ENCODE data around the gene SLC14A1. TPM values are rescaled to one million over a fixed set of nuclear protein-coding genes. Genes with fewer than 3 reads are reported as not detected.
A peak's percentile ranks its signal among the peaks of the same experiment; 100 is the strongest.
"Not testable (repeated sequence)": the region's sequence is repeated elsewhere in the genome, so short reads cannot be mapped to it uniquely, and the experiment has no call there.

Gene SLC14A1
- total RNA-seq, 2 experiments from 2014 or later, result 0.26 to 0.74 TPM

GRCh38 chr18:45745817-45746461 is 22.0 kb downstream of the SLC14A1 start:
- intact Hi-C loops (cut with micrococcal nuclease), result no loop called here
- Mint-ChIP-seq H3K27ac (no peak overlapping the region), H3K4me1 (ENCODE audit: low read depth) (no peaks in the 10 kb centered on the region), H3K4me3 (no peak overlapping the region), H3K9me3 (no peaks in the 10 kb centered on the region), H3K27me3 (ENCODE audit: low read depth) (no peaks in the 10 kb centered on the region), H3K36me3 (ENCODE audit: low read depth) (no peaks in the 10 kb centered on the region)
- CTCF ChIA-PET, result interaction anchor here (0.6 to 1.2 kb wide), 2 partner anchors 46 to 135 kb away, joined by 3 to 4 read pairs; no protein-coding TSS in a partner anchor
- DNase-seq, result no peak

GRCh38 chr18:45748501-45748900 is 24.5 kb downstream of the SLC14A1 start:
- intact Hi-C loops (cut with micrococcal nuclease), result no loop called here
- CTCF ChIA-PET, result no interaction called here
- no peak overlapping the region for H3K4me3 Mint-ChIP-seq
- no peaks in the 10 kb centered on the region for H3K4me1 Mint-ChIP-seq (ENCODE audit: low read depth)
- no peaks in the 10 kb centered on the region for H3K9me3 Mint-ChIP-seq
- DNase-seq, result no peak
- no peak overlapping the region for H3K27ac Mint-ChIP-seq
- no peaks in the 10 kb centered on the region for H3K27me3 Mint-ChIP-seq (ENCODE audit: low read depth)
- no peaks in the 10 kb centered on the region for H3K36me3 Mint-ChIP-seq (ENCODE audit: low read depth)

GRCh38 chr18:45749918-45750689 is 26.1 kb downstream of the SLC14A1 start:
- no peak for DNase-seq
- Mint-ChIP-seq H3K27me3 (ENCODE audit: low read depth) (no peaks in the 10 kb centered on the region), H3K4me1 (ENCODE audit: low read depth) (no peaks in the 10 kb centered on the region), H3K4me3 (no peak overlapping the region), H3K27ac (no peak overlapping the region), H3K36me3 (ENCODE audit: low read depth) (no peaks in the 10 kb centered on the region), H3K9me3 (no peaks in the 10 kb centered on the region)
- CTCF ChIA-PET, result interaction anchor here (0.5 to 1.6 kb wide), 3 partner anchors 60 to 190 kb away, joined by 3 to 7 read pairs (median 4); no protein-coding TSS in a partner anchor
- intact Hi-C loops (cut with micrococcal nuclease), result no loop called here

- DNase-seq, result no peak
- no peaks in the 10 kb centered on the region for H3K36me3 Mint-ChIP-seq (ENCODE audit: low read depth)
- H3K27ac Mint-ChIP-seq, result no peak overlapping the region
- H3K9me3 Mint-ChIP-seq, result no peaks in the 10 kb centered on the region
- intact Hi-C loops (cut with micrococcal nuclease), result no loop called here
- CTCF ChIA-PET, result interaction anchor here (0.6 kb wide), 1 partner anchor 18 kb away, joined by 3 read pairs; no protein-coding TSS in a partner anchor
- no peaks in the 10 kb centered on the region for H3K4me1 Mint-ChIP-seq (ENCODE audit: low read depth)
- H3K4me3 Mint-ChIP-seq, result no peak overlapping the region
- H3K27me3 Mint-ChIP-seq (ENCODE audit: low read depth), result peaks cover under 1% of the 10 kb centered on the region
These were observed 27.8 kb downstream of the SLC14A1 start for GRCh38 chr18:45751766-45752165.

GRCh38 chr18:45752681-45753080 is 28.7 kb downstream of the SLC14A1 start:
- no peak overlapping the region for H3K4me3 Mint-ChIP-seq
- peaks cover 5% of the 10 kb centered on the region for H3K27me3 Mint-ChIP-seq (ENCODE audit: low read depth)
- H3K36me3 Mint-ChIP-seq (ENCODE audit: low read depth), result no peaks in the 10 kb centered on the region
- H3K4me1 Mint-ChIP-seq (ENCODE audit: low read depth), result no peaks in the 10 kb centered on the region
- CTCF ChIA-PET, result no interaction called here
- no peak overlapping the region for H3K27ac Mint-ChIP-seq
- DNase-seq, result no peak
- intact Hi-C loops (cut with micrococcal nuclease), result no loop called here
- no peaks in the 10 kb centered on the region for H3K9me3 Mint-ChIP-seq

DNA sequence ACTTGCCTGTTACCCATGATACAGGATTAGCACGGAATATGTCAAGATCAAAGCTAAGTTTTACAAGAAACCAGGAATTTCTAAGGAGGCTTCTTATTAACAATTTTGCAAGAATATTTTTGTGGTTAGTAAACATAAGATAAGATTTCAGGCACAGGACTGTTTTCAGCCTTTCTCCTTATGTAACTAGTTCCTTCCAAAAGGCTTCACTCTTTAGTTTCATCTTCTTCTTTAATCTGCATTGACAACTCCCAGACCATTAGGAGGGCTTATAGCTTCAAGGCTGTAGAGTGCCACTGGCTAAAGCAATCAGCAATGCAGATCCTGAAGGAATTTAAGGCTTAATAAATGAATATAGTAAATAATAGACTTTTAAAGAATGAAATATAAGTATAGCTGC is 29.3 kb downstream of the SLC14A1 start:
- CTCF ChIA-PET, result interaction anchor here (0.9 kb wide), 1 partner anchor 127 kb away, joined by 3 read pairs; no protein-coding TSS in a partner anchor
- Mint-ChIP-seq H3K27ac (no peak overlapping the region), H3K4me3 (no peak overlapping the region), H3K27me3 (ENCODE audit: low read depth) (peaks cover 5% of the 10 kb centered on the region), H3K4me1 (ENCODE audit: low read depth) (no peaks in the 10 kb centered on the region), H3K9me3 (no peaks in the 10 kb centered on the region), H3K36me3 (ENCODE audit: low read depth) (no peaks in the 10 kb centered on the region)
- DNase-seq, result no peak
- intact Hi-C loops (cut with micrococcal nuclease), result no loop called here

GRCh38 chr18:45755934-45756333 is 32.0 kb downstream of the SLC14A1 start:
- no peak overlapping the region for H3K27ac Mint-ChIP-seq
- H3K27me3 Mint-ChIP-seq (ENCODE audit: low read depth), result peaks cover 7% of the 10 kb centered on the region
- intact Hi-C loops (cut with micrococcal nuclease), result no loop called here

DNA sequence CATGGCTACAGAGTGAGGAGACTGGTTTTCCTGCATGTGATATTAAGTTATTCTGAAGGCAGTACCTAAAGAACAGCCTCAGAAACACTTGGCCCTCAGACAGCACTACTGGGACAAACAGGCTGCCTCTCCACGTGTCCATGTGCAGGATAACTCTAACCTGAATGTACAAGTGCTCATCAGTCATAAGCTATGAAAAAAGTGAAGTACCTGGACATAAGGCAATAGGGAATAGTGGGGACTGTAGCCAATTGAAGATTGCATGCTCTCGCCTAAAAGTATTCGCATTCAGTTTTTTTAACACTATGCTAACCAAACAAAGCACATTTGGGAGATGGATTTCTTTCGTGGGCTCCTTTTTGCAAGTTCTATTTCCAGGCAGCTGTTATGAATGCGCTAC is 33.0 kb downstream of the SLC14A1 start:
- Mint-ChIP-seq H3K36me3 (ENCODE audit: low read depth) (no peaks in the 10 kb centered on the region), H3K9me3 (no peaks in the 10 kb centered on the region), H3K27me3 (ENCODE audit: low read depth) (peaks cover 7% of the 10 kb centered on the region), H3K4me3 (no peak overlapping the region), H3K4me1 (ENCODE audit: low read depth) (no peaks in the 10 kb centered on the region), H3K27ac (no peak overlapping the region)
- DNase-seq, result no peak
- CTCF ChIA-PET, result interaction anchor here (0.8 kb wide), 1 partner anchor 92 kb away, joined by 3 read pairs; no protein-coding TSS in a partner anchor
- intact Hi-C loops (cut with micrococcal nuclease), result no loop called here

More at GRCh38 chr18:45755934-45756333, 32.0 kb downstream of the SLC14A1 start:
- Mint-ChIP-seq H3K9me3 (no peaks in the 10 kb centered on the region), H3K4me1 (ENCODE audit: low read depth) (no peaks in the 10 kb centered on the region), H3K4me3 (no peak overlapping the region), H3K36me3 (ENCODE audit: low read depth) (no peaks in the 10 kb centered on the region)
- CTCF ChIA-PET, result no interaction called here
- DNase-seq, result no peak

DNA sequence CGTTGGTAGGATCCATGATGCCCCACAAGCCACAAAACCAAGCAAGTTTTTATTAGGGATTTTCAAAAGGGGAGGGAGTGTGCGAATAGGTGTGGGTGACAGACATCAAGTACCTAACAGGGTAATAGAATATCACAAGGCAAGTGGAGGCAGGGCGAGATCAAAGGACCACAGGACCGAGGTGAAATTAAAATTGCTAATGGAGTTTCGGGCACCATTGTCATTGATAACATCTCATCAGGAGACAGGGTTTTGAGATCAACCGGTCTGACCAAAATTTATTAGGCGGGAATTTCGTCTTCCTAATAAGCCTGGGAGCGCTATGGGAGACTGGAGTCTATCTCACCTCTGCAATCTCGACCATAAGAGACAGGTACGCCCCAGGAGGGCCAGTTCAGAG is 33.7 kb downstream of the SLC14A1 start:
- H3K9me3 Mint-ChIP-seq; H3K36me3 Mint-ChIP-seq (ENCODE audit: low read depth); intact Hi-C loops (cut with micrococcal nuclease); H3K4me1 Mint-ChIP-seq (ENCODE audit: low read depth); H3K27ac Mint-ChIP-seq; H3K4me3 Mint-ChIP-seq; H3K27me3 Mint-ChIP-seq (ENCODE audit: low read depth); DNase-seq; CTCF ChIA-PET: not testable (repeated sequence)

- Mint-ChIP-seq H3K36me3 (ENCODE audit: low read depth) (no peaks in the 10 kb centered on the region), H3K4me1 (ENCODE audit: low read depth) (no peaks in the 10 kb centered on the region), H3K9me3 (no peaks in the 10 kb centered on the region), H3K27ac (no peak overlapping the region), H3K4me3 (no peak overlapping the region), H3K27me3 (ENCODE audit: low read depth) (peaks cover 7% of the 10 kb centered on the region)
- DNase-seq, result no peak
- intact Hi-C loops (cut with micrococcal nuclease), result no loop called here
- CTCF ChIA-PET, result interaction anchor here (0.6 kb wide), 1 partner anchor 95 kb away, joined by 6 read pairs; no protein-coding TSS in a partner anchor
These were observed 36.6 kb downstream of the SLC14A1 start for GRCh38 chr18:45760462-45761036.

DNA sequence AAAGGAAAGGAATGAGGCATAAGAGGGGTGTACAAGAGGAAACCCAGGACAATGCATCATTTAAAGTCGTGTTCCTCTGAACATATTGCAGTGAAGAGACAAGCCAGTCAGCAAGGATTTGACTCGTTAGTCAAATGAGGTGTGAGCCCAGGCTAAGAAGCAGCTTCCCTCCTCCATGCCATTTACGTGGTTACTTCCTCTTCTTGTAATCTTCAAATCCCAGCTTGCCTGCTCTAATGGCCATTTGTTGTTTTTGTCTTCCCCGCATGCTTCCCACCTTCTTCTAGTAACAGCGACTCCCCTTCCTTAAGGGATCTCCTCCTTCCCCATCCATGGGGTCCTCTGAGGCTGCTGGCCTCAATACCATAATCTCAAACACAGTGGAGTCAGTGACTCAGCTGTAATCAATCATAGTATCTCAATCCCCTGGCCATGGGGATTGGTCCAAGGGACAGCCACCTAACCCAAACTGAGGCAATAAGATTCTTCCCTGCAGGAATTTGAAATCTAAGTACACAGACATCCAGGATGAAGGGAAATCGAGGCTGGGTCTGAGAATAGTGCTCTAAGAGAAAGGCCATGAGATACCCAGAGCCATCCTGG is 37.6 kb downstream of the SLC14A1 start:
- Mint-ChIP-seq H3K27me3 (ENCODE audit: low read depth) (peaks cover 9% of the 10 kb centered on the region), H3K9me3 (no peaks in the 10 kb centered on the region), H3K4me3 (no peak overlapping the region), H3K27ac (no peak overlapping the region), H3K36me3 (ENCODE audit: low read depth) (no peaks in the 10 kb centered on the region), H3K4me1 (ENCODE audit: low read depth) (no peaks in the 10 kb centered on the region)
- DNase-seq, result no peak
- intact Hi-C loops (cut with micrococcal nuclease), result no loop called here
- CTCF ChIA-PET, result no interaction called here

DNA sequence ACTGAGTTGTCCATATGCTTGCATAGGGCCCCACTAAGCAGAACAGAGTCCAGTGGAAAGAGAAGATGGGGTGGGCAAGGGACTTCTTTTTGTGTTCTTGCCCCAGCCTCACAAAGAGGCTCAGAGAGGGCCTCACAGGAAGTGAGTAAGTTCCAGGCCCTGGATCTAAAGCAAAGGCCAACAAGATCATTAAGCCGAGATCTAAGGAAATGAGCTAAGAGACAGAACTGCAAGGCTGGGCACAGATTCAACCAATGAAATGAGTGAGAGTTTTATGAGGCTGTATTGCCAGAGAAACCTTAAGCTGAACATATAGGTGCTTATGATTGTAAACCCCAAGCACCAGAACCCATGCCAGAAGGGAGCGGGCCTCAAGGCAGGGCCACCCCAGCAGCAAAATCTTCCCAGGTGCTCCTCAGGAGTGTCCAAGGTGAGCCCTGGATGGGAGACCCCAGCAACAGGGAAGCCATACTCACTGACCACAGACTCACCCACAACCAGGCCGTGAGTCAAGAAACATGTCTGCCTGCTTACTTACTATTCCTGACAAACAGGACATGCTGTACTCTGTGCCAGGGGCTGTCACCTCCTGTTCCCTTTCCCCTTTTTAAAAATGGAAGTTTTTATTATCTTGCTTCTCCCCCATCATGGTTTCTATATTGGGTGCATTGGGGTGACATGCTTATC is 40.2 kb downstream of the SLC14A1 start:
- Mint-ChIP-seq H3K27me3 (ENCODE audit: low read depth) (peaks cover 4% of the 10 kb centered on the region), H3K4me1 (ENCODE audit: low read depth) (no peaks in the 10 kb centered on the region), H3K4me3 (no peak overlapping the region), H3K36me3 (ENCODE audit: low read depth) (no peaks in the 10 kb centered on the region), H3K27ac (no peak overlapping the region), H3K9me3 (no peaks in the 10 kb centered on the region)
- intact Hi-C loops (cut with micrococcal nuclease), result no loop called here
- CTCF ChIA-PET, result interaction anchor here (0.6 to 1.3 kb wide), 3 partner anchors 11 to 210 kb away, joined by 3 to 4 read pairs (median 3); no protein-coding TSS in a partner anchor
- peak; percentile 7 for DNase-seq

All from activated naive CD4-positive, alpha-beta T cell treated with anti-CD3 and anti-CD28 coated beads for 36 hours (primary cell).